DND-41 (cell line): ENCODE measurements around the gene LYST.

Experiments
- CTCF ChIP-seq: IDR thresholded peaks from 2 replicates; pipeline ENCODE4 v1.5.1; 2012; ENCODE audit warnings: borderline replicate concordance, low read length, moderate library complexity, mild to moderate bottlenecking; ENCODE audit not compliant: poor library complexity, severe bottlenecking; ENCODE audit errors: extremely low read depth
- EZH2 ChIP-seq: IDR thresholded peaks from 3 replicates; pipeline ENCODE4 v1.6.1; 2012; ENCODE audit warnings: borderline replicate concordance, low read depth, mild to moderate bottlenecking, moderate library complexity, low read length, inconsistent platforms; ENCODE audit not compliant: severe bottlenecking

- TF ChIP-seq CTCF = no peak
- TF ChIP-seq EZH2 = no peak
These were observed 131.1 kb downstream of the LYST start for GRCh38 chr1:235735621-235736020.
